Neural progenitor cell (in vitro differentiated cells): Measurements from ENCODE around the gene MYRIP. TPM values are rescaled to one million over a fixed set of nuclear protein-coding genes. Genes with fewer than 3 reads are reported as not detected.

ENCODE experiments used
- DNase-seq: peaks from one replicate; pipeline ENCODE4 v3.0.0-alpha.2; 2016; ENCODE audit warnings: low spot score
- H2AFZ ChIP-seq: fragments of 200-600 bp; sonication (generic); replicated peaks from 2 replicates; pipeline ENCODE4 v1.6.1; 2016; ENCODE audit warnings: antibody characterized with exemption
- H3F3A ChIP-seq: fragments of 200-600 bp; sonication (generic); 2 replicates; pipeline ENCODE4 v1.6.1; 2016; ENCODE audit warnings: antibody characterized with exemption, low read depth
- H3K27ac ChIP-seq: fragments of 200-600 bp; sonication (generic); 2 replicates; pipeline ENCODE4 v1.5.1; 2016; ENCODE audit warnings: mild to moderate bottlenecking
- H3K27me3 ChIP-seq: fragments of 200-600 bp; sonication (generic); 2 replicates; pipeline ENCODE4 v1.6.1; 2016; ENCODE audit warnings: mild to moderate bottlenecking, moderate library complexity
- H3K36me3 ChIP-seq: fragments of 200-600 bp; sonication (generic); 2 replicates; pipeline ENCODE4 v1.5.1; 2016
- H3K4me1 ChIP-seq: fragments of 200-600 bp; sonication (generic); 2 replicates; pipeline ENCODE4 v1.6.1; 2016; ENCODE audit warnings: mixed run types
- H3K4me2 ChIP-seq: fragments of 200-600 bp; sonication (generic); 2 replicates; pipeline ENCODE4 v1.6.1; 2016
- H3K4me3 ChIP-seq: fragments of 200-600 bp; sonication (generic); 2 replicates; pipeline ENCODE4 v1.5.1; 2016
- H3K79me2 ChIP-seq: fragments of 200-600 bp; sonication (generic); 2 replicates; pipeline ENCODE4 v1.6.1; 2016; ENCODE audit warnings: low read depth
- H3K9ac ChIP-seq: fragments of 200-600 bp; sonication (generic); 2 replicates; pipeline ENCODE4 v1.6.1; 2016
- H3K9me3 ChIP-seq: fragments of 200-600 bp; sonication (generic); 2 replicates; pipeline ENCODE4 v1.5.1; 2016; ENCODE audit warnings: low read depth
- H4K20me1 ChIP-seq: fragments of 200-600 bp; sonication (generic); 2 replicates; pipeline ENCODE4 v1.6.1; 2016; ENCODE audit warnings: low read depth
- H3K27ac Mint-ChIP-seq: 3 replicates; pipeline ENCODE4 v1.8.0; 2021; ENCODE audit warnings: mixed read lengths
- H3K27me3 Mint-ChIP-seq: 2 replicates; pipeline ENCODE4 v1.8.0; 2022; ENCODE audit warnings: low read depth, mild to moderate bottlenecking, inconsistent platforms, moderate library complexity, mixed read lengths; ENCODE audit not compliant: insufficient read depth
- H3K36me3 Mint-ChIP-seq: 3 replicates; pipeline ENCODE4 v1.8.0; 2021; ENCODE audit warnings: mixed read lengths
- H3K4me1 Mint-ChIP-seq: 3 replicates; pipeline ENCODE4 v1.8.0; 2021; ENCODE audit warnings: mixed read lengths
- H3K4me3 Mint-ChIP-seq: 3 replicates; pipeline ENCODE4 v1.8.0; 2021; ENCODE audit warnings: mild to moderate bottlenecking, moderate library complexity, mixed read lengths
- H3K9me3 Mint-ChIP-seq: 3 replicates; pipeline ENCODE4 v1.8.0; 2020; ENCODE audit warnings: mixed read lengths
- EZH2 ChIP-seq: fragments of 200-600 bp; sonication (generic); IDR thresholded peaks from 2 replicates; pipeline ENCODE4 v1.6.1; 2017; ENCODE audit warnings: antibody characterized with exemption, mild to moderate bottlenecking, moderate library complexity
- EZH2phosphoT487 ChIP-seq: fragments of 200-600 bp; sonication (generic); IDR thresholded peaks from 2 replicates; pipeline ENCODE4 v1.6.1; 2017; ENCODE audit warnings: antibody characterized with exemption
- total RNA-seq: library from RNA; depleted of rRNA; stranded (reverse); fragments of >200 nt; gene quantifications from 2 replicates; pipeline ENCODE4 v1.2.3, GENCODE V29; 2015; ENCODE audit warnings: low replicate concordance
- TF ChIP-seq, protein P1 (sequence below): fragments of 200-600 bp; sonication (generic); IDR thresholded peaks from 2 replicates; pipeline ENCODE4 v1.5.1; 2017; ENCODE audit warnings: antibody characterized with exemption, mild to moderate bottlenecking

The MYRIP gene
- total RNA-seq, 1 donor from 2014 or later, result 0.62 TPM

DNA sequence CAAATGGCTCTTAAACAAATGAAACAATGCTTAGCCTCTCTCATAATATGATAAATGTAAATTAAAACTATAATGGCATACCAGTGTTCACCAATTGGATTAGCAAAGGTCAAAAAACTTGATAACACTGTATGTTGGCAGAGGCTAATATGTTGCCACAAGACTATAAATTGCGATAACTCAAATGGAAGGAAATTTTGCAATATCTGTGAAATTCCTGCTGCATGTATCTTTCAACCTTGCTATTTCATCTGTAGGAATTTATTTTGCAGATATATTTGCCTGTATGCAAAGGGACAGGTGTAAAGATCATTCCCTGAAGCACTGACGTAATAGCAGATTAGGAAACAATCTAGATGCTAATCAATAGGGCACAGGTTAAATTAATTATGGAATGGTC lies 308.7 kb downstream of the MYRIP start:
- peaks cover 14% of the 10 kb centered on the region for H3K4me1 Mint-ChIP-seq
- no peak overlapping the region for H3K27ac Mint-ChIP-seq
- H3K36me3 Mint-ChIP-seq, result no peaks in the 10 kb centered on the region
- Histone ChIP-seq H4K20me1 (no peaks in the 10 kb centered on the region), H3K9me3 (no peaks in the 10 kb centered on the region), H3K4me3 (no peak overlapping the region), H3K9ac (no peak overlapping the region), H3K27ac (no peak overlapping the region), H3K4me2 (no peak overlapping the region), H2AFZ (no peak overlapping the region), H3K4me1 (no peaks in the 10 kb centered on the region), H3F3A (no peaks in the 10 kb centered on the region), H3K27me3 (no peaks in the 10 kb centered on the region), H3K79me2 (no peaks in the 10 kb centered on the region), H3K36me3 (no peaks in the 10 kb centered on the region)
- H3K4me3 Mint-ChIP-seq, result no peak overlapping the region
- no peak for DNase-seq
- TF ChIP-seq, protein P1, sequence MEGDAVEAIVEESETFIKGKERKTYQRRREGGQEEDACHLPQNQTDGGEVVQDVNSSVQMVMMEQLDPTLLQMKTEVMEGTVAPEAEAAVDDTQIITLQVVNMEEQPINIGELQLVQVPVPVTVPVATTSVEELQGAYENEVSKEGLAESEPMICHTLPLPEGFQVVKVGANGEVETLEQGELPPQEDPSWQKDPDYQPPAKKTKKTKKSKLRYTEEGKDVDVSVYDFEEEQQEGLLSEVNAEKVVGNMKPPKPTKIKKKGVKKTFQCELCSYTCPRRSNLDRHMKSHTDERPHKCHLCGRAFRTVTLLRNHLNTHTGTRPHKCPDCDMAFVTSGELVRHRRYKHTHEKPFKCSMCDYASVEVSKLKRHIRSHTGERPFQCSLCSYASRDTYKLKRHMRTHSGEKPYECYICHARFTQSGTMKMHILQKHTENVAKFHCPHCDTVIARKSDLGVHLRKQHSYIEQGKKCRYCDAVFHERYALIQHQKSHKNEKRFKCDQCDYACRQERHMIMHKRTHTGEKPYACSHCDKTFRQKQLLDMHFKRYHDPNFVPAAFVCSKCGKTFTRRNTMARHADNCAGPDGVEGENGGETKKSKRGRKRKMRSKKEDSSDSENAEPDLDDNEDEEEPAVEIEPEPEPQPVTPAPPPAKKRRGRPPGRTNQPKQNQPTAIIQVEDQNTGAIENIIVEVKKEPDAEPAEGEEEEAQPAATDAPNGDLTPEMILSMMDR, result no peak
- TF ChIP-seq EZH2phosphoT487 (no peak), EZH2 (no peak)
- peaks cover 3% of the 10 kb centered on the region for H3K27me3 Mint-ChIP-seq
- no peaks in the 10 kb centered on the region for H3K9me3 Mint-ChIP-seq

DNA sequence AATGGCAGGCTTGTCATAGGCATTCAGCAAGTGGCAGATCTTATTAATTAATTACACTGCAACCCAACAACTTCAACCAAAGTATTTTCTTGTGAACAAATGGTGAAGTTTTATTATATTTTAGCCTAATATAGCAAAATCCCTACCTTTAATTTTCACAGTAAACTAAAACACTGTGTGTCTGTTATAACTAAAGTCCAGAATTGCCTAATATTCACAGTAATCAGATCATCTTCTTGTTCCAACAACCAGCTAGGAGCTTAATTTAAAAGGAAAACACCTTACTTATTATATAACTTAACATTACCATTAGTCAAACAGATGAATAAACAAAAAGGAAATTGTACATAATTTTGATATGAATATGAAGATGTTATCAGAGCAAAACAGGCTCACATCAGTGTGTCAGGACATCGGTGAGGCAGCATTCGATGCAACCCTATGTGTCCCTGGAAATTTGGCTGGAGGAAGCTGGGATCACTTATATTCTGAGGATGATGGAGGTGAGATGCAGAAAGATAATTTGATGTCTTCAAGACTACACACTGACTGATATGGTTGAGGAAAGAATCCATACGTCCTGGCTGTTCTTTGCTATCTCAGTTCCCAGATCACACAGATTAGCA lies 310.8 kb downstream of the MYRIP start:
- no peaks in the 10 kb centered on the region for H3K4me1 ChIP-seq
- H3K9me3 ChIP-seq, result no peaks in the 10 kb centered on the region
- no peak overlapping the region for H2AFZ ChIP-seq
- H4K20me1 ChIP-seq, result no peaks in the 10 kb centered on the region
- TF ChIP-seq EZH2phosphoT487 (no peak), EZH2 (no peak)
- TF ChIP-seq, protein P1, result no peak
- DNase-seq, result no peak
- no peaks in the 10 kb centered on the region for H3K27me3 ChIP-seq
- H3K27ac ChIP-seq, result no peak overlapping the region
- no peaks in the 10 kb centered on the region for H3K36me3 ChIP-seq
- no peaks in the 10 kb centered on the region for H3K9me3 Mint-ChIP-seq
- H3K27me3 Mint-ChIP-seq, result peaks cover 5% of the 10 kb centered on the region
- H3F3A ChIP-seq, result no peaks in the 10 kb centered on the region
- no peak overlapping the region for H3K4me2 ChIP-seq
- peaks cover 17% of the 10 kb centered on the region for H3K4me1 Mint-ChIP-seq
- no peak overlapping the region for H3K9ac ChIP-seq
- H3K27ac Mint-ChIP-seq, result peak overlapping the region; percentile 6
- H3K36me3 Mint-ChIP-seq, result no peaks in the 10 kb centered on the region
- H3K79me2 ChIP-seq, result no peaks in the 10 kb centered on the region
- no peak overlapping the region for H3K4me3 Mint-ChIP-seq
- H3K4me3 ChIP-seq, result no peak overlapping the region

DNA sequence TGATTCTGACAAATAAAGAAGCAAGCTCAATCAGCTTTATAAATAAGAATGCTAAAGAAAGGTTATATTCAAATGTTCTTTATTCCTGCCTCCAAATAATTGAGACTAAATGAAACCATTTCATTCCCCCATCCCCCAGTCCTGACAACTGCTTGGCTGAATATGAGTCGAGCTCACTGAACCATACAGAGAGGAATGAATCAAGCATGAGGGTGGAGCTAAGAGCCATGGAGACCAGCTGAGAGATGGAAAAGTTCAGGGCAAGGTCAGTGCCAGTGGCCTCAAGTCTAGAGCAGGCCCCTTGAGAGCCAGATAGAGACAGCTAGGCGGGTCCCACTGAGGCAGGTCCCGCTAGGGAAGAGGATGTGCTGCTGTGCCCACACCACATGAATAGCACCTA lies 311.4 kb downstream of the MYRIP start:
- peaks cover 5% of the 10 kb centered on the region for H3K27me3 Mint-ChIP-seq
- peaks cover 19% of the 10 kb centered on the region for H3K4me1 Mint-ChIP-seq
- no peaks in the 10 kb centered on the region for H3F3A ChIP-seq
- H3K9me3 Mint-ChIP-seq, result no peaks in the 10 kb centered on the region
- TF ChIP-seq EZH2phosphoT487 (no peak), EZH2 (no peak)
- TF ChIP-seq, protein P1, result no peak
- no peak for DNase-seq
- H3K27me3 ChIP-seq, result no peaks in the 10 kb centered on the region
- no peak overlapping the region for H3K4me3 Mint-ChIP-seq
- no peaks in the 10 kb centered on the region for H3K9me3 ChIP-seq
- H2AFZ ChIP-seq, result no peak overlapping the region
- H3K4me3 ChIP-seq, result no peak overlapping the region
- no peaks in the 10 kb centered on the region for H4K20me1 ChIP-seq
- no peak overlapping the region for H3K27ac ChIP-seq
- no peak overlapping the region for H3K9ac ChIP-seq
- no peaks in the 10 kb centered on the region for H3K36me3 ChIP-seq
- no peaks in the 10 kb centered on the region for H3K79me2 ChIP-seq
- H3K27ac Mint-ChIP-seq, result no peak overlapping the region
- H3K4me1 ChIP-seq, result no peaks in the 10 kb centered on the region
- H3K36me3 Mint-ChIP-seq, result no peaks in the 10 kb centered on the region
- H3K4me2 ChIP-seq, result no peak overlapping the region
